ENCODE results near the gene NUCB2. TPM values are rescaled to one million over a fixed set of nuclear protein-coding genes. Genes with fewer than 3 reads are reported as not detected.
"Not testable (repeated sequence)": the region's sequence is repeated elsewhere in the genome, so short reads cannot be mapped to it uniquely, and the experiment has no call there.

NUCB2 gene
- total RNA-seq, 1 experiment from 2014 or later, result 44.5 TPM

DNA sequence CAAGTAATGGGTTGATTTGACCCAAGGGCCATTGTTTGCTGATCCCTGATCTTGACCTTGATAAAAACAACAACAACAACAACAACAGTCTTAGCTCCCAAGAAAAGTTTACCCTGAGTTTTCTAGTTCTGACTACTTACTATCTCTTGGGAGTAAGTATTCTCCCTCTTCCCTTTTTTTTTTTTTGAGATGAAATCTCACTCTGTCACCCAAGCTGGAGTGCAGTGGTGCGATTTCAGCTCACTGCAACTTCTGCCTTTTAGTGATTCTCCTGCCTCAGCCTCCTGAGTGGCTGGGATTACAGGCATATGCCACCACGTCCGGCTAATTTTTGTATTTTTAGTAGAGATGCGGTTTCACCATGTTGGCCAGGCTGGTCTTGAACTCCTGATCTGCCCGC lies 8.0 kb upstream of the NUCB2 start:
- not testable (repeated sequence) for DNase-seq (ENCODE audit: low read depth)

DNA sequence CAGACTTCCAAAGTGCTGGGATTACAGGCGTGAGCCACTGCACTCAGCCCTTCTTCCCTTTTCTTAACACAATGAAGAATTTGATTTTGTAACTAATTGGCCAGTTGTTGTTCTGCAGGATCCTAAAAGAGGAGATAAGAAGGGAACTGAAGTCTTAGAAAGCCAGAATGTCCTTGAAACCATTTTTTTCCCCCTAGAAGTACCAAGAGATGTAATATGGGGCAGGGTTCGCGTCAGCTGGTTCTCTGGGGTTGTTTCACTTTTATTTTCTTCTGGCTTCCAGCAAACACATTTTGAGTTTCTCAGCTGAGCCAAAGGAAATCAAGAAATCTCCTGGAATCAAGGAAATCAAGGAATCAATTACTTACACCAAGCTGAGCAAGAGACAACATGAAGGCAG lies 7.6 kb upstream of the NUCB2 start:
- DNase-seq (ENCODE audit: low read depth), result no peak

DNA sequence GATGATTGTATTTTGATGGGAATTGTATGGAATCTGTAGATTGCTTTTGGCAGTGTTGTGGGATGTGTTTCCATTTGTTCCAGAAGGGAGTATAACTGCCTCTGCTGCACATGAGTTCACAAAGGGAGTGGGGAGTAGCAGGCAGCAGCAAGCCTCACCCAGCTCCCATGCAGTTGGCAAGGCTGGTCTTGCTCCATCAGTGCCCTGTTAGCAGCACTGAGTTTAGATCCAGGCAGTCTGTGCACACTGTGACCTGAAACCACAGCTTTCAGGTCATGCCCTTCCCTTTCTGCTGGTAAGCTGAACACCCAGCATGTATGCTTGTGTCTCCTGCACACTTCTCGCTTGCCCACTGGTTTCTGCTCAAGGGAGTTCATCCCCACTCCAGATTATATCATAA lies 3.7 kb upstream of the NUCB2 start:
- DNase-seq (ENCODE audit: low read depth), result no peak

DNA sequence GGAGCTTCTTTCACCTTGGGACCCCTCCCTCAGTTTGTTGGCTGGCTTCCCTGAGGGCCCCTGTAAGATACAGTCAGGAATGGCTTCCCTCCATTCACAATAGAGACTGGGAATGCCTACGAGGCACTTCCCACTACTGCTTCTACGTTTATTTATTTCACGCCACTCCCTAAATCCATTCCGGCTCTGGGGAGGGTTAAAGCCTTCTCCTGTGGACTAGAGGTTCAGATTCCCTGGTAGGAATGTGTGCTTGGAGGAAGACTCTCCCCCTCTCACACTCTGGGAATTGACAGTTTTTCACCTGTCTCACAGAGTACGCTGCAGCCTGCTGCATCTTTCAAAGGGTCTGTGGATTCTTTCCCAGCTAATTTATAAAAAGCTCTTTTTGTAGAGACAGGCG lies 3.3 kb upstream of the NUCB2 start:
- DNase-seq (ENCODE audit: low read depth), result no peak

DNA sequence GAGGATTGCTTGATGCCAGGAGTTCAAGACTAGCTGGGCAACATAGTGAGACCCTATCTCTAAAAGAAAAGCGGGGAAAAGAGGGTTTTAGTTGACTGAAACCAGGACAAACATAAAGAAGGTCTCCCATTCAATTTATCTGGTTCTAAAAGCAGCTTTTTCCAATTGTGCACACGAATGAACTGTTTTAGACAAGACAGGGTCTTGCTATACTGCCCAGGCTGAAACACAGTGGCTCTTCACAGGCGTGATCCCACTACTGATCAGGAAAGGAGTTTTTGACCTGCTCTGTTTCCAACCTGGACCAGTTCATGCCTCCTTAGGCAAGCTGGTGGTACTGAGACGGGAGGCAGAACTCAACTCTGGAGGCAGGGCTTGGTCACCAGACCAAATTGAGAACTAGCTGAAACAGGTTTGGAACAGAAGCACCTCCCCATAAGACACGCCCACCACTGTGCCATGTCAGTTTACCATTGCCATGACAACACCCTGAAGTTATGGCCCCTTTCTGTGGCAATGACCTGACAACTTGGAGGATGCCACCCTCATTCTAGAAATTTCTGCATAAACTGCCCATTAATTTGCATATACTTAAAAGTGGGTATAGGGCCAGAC lies 2.8 kb upstream of the NUCB2 start:
- DNase-seq (ENCODE audit: low read depth), result no peak

DNA sequence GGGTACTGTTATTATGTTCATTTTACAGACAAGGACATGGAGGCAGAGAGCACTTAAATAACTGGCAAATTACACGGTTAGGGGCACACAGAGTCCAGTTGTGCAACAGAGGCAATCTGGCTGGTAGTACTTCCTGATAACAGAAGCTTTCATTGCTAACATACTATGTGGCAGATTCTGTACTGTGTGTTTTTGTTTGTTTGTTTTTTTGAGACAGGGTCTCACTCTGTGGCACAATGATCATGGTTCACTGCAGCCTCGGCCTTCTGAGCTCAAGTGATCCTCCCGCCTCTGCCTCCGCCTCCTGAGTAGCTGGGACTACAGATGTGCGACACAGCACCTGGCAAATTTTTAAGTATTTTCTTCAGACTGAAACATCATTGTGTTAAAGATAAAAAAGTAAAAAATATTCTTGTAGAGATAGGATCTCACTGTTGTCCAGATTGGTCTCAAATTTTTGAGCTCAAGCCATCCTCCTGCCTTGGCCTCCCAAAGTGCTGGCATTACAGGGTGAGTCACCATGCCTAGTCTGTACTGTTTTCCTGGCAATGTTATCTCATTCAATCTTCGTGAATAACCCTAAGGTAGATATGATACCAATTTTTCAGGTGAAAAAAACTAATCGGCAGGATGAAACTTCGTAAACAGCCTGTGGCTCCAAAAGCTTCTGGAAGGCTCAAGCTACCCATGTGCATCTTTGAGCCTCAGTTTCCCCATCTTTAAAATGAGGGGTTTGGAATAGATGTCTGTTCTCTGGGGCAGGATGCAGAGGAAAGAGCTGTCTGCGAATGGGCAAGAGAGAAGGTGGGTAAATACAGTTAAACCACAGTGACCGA lies 921 bp upstream of the NUCB2 start:
- DNase-seq (ENCODE audit: low read depth), result no peak

DNA sequence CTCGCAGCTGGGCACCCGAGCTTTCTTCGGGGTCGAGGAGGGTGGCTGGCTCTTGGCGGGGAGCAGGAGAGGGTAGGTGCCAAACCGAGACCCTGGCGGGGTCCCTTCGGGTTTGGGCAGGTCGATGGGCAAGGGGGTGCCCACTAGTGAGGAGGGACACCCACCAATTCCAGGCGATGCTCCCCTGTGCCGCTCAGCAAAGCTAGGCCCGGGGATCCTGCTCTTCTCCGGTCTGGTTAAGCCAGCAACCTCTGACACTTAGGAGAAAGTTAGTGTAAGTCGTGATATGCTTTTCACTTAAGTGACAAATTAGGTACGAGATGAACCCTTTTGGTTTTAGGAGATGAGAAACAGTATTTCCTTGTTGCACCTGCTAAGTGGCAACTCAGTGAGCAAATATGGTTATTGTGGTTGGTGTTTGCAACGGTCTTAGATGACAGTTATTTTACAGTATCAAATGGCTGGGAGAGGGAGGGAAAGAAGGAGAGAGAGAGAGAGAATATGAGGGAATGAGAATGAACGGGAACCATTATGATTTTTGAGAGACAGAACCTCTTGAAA lies 565 bp downstream of the NUCB2 start:
- peak; percentile 36 for DNase-seq (ENCODE audit: low read depth)

DNA sequence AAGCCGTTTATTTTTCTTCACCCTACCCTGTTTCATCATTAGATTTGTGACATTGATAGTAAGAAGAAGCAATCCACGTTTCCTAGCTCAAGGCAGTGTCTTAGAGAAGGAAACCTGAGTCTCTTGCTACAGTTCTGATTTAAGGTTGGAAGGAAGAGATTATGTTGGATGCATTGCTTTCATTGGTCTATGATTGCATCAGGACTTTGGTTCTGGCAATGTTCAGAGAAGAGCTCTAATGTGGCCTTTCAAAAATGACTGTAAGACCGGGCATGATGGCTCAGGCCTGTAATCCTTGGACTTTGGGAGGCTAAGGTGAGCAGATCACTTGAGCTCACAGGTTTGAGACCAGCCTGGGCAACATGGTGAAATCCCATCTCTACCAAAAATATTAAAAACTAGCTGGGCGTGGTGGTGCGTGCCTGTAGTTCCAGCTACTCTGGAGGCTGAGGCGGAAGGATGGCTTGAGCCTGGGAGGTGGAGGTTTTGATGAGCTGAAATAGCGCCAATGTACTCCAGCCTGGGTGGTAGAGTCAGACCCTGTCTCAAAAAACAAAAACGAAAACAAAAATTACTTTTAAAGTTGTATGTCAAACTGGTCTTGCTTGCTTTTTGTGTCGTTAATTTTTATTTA lies 4.1 kb downstream of the NUCB2 start:
- no peak for DNase-seq (ENCODE audit: low read depth)

DNA sequence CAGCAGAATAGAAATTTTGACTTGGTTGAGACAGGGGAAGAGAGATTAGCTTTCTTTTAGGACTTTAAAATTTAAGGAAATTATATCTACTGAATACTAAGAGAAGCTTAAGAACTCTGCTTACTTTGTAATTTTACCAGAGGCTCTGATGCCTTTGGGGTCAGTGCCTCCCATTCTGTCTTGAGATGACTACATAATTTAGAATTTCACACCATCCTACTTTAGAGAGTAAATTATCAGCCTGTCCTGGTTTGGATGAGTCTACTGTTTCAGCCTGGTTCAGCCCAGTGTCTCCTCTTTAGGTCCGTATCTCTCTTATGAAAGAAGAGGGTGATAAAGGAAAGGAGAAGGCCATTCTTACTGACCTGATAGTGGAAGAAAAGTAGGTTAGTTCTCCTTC lies 9.8 kb downstream of the NUCB2 start:
- DNase-seq (ENCODE audit: low read depth), result no peak

DNA sequence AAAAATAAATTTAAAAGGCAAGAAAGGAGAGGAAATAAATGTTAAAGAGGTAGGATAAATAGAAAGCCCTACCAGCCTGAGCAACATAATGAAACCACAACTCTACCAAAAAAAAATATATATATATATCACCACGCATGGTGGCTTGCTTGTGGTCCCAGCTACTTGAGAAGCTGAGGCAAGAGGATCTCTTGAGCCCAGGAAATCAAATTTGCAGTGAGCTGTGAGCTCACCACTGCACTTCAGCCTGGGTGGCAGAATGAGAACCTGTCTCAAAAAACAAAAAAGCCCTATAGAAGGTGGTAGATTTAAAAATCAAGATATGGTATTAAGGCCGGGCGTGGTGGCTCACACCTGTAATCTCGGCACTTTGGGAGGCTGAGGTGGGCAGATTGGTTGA lies 10.5 kb downstream of the NUCB2 start:
- DNase-seq (ENCODE audit: low read depth), result no peak

DNA sequence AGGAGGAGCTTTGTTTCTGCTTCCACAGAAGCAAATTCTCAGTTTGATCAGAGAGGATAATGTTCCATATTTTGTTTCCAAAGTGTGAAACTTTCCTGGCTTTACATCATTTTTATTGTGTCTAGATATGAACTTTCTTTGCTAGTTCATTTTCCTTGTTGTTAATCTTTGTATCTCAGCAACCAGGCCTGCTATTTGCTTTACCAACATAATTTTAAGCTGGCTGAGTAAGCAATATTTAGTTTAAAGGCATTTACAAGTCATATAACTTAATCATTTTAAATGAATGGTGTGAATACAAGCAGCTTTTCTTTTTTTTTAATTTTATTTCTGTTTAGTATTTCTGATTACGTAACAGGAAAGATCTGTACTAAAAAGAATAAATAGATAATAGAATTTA lies 15.2 kb downstream of the NUCB2 start:
- DNase-seq (ENCODE audit: low read depth), result no peak

DNA sequence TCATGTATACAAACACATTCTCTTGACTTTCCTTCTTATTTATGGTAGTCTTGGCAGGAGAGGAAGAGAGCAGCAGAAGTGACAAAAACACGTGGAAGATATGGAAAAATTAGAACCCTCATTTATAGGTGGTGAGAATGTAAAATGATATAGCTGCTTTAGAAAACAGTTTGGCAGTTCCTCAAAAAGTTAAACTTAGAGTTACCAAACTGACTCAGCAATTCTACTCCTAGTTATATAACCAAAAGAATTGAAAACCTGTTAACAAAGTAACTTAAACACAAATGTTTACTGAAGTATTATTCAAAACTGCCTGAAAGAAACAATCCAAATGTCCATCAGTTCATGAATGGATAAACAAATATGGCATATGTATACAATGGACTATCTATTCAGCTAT lies 16.8 kb downstream of the NUCB2 start:
- no peak for DNase-seq (ENCODE audit: low read depth)

DNA sequence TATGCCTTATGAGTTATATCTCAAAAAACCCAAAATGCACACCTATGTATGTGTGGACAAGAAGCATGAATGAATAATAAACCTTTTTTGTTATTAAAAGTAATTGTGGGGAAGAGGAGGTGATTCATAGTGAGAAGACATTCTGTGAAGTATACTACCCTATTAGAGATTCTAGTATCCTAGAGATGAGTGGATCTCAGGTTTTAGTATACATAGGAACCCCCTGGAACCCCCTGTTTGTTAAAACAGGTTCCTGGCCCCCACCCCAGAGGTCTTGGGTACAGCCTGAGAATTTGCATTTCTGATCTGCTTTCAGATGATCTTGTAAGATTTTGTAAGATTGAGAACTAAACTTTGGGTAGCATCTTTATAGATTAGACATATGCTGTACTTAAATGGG lies 17.5 kb downstream of the NUCB2 start:
- DNase-seq (ENCODE audit: low read depth), result no peak

DNA sequence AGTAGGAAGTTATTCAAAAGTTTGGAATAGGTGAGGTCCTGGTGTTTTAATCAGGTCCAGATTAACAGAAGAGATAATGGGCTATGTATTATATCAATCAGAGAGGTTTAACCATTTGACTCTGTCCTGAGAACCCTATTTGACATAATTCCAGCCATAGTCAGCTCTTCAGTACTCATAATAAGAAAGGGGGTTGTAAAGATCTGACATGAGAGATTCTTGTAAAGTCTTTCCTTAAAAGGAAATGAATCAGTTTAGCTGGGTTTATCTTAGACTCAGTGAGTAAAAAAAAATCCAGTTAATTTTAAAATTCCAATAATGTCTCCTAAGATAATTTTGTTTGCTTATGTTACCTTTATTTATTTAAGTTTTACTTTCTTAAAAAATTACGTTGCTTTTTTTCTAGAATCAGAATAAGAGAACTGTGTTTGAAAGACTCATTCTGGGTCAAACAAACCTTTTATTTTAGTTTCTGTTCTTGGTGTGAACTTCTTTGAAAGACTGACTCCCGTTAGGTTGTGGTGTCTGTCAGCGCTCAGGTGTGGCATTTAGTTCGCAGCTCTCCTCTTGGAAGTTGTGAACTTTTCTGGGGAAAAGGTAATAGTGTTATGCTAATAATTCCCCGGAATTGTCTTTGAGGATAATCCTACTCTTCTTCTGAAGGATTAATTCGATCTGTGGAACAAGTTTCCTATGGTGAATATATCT lies 20.5 kb downstream of the NUCB2 start:
- no peak for DNase-seq (ENCODE audit: low read depth)

DNA sequence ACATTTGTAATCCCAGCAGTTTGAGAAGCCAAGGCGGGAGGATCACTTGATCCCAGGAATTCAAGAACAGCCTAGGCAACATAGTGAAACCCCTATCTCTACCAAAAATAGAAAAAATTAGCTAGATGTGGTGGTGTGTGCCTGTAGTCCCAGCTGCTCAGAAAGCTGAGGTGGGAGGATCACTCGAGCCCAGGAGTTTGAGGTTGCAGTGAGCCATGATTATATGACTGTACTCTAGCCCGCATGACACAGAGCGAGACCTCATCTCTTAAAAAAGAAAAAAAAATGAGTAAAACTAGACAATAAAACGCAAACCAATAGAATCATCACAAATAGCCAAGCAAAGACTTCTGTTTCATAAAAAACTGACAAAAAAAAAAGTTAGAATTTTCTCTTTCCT lies 21.8 kb downstream of the NUCB2 start:
- DNase-seq (ENCODE audit: low read depth), result no peak

DNA sequence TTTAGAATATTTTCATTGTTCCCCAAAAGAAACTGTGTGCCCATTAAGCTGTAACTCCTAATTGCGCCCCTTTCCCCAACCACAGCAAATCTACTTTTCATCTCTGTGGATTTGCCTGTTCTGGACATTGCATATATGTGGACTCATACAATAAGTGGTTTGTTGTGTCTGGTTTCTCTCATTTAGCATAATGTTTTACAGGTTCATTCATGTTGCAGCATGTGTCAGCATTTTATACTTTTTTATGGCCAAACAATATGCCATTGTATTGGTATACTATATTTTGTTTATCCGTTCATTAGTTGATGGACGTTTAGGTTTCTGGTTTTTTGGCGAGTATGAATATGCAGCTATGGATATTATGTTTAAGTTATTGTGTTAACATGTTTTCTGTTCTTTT lies 23.8 kb downstream of the NUCB2 start:
- no peak for DNase-seq (ENCODE audit: low read depth)

DNA sequence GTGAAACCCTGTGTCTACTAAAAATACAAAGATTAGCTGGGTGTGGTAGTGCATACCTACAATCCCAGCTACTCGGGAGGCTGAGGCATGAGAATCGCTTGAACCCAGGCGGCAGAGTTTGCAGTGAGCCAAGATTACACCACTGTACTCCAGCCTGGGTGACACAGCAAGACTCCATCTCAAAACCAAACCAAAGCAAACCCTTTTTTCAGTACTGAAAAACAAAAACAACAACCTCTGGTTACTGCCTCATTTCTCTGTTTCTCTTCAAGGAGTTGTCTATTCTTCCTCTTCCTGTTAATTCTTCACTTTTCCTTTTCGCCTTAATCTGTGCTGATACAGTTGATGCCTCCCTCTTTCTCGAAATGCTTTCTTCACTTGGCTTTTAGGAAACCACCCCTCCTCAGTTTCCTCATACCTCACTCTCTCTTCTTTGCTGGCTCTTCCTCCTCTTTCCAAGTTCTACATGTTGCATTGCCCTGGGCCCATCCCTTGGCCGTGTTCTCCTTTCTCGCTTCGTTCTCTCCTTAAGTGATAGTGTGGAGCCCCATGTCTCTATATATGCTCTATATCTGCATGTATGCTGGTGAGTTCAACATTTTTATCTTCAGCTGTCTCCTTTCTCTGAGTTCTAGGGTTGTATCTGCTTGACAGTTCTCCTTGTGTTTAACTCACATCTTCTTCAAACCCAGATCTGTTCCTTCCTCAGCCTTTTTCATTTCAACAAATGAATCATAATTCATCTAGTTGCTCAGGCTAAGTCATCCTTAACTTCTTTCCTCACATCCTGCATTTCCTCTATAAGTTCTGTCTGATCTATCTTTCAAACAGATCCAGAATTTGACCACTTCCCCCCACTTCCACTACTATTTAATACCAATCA lies 37.1 kb downstream of the NUCB2 start:
- no peak for DNase-seq (ENCODE audit: low read depth)

DNA sequence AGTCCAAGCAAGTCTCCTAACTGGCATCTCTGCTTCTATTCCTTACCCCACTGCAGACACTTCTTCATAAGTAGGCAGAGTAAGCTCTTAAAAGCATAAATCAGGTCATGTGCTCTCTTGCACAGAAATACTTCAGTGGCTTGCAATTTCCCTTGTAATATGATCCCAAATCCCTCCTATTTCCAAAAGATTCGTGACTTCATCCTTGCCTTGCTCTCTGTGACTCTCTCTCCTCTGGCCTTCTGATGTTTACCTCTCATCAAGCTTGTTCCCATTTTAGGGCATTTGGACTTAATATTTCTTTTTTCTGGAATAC lies 37.7 kb downstream of the NUCB2 start:
- peak; percentile 25 for DNase-seq (ENCODE audit: low read depth)

DNA sequence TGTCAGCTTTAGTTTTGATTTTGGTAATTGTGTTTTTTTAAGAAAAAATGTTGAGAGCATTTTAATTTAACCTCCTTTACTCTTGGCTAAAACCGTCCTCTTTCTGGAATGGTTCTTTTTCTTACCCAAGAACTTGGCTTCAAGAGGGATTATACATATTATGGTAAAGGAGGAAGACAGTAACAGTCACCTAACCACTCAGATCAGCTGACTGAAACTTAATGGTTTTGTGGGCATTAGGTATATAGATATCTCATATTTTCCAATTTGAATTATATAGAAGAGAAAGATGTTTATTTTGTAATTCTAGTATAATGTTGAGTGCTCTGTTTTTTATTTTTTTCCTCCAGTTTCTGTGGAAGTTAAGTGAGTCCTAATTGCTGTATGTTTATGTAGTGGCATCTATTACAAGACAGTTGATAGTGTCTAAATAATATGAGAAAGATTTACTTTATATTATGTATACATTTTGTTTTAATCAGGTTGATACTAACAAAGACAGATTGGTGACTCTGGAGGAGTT lies 38.4 kb downstream of the NUCB2 start:
- no peak for DNase-seq (ENCODE audit: low read depth)

DNA sequence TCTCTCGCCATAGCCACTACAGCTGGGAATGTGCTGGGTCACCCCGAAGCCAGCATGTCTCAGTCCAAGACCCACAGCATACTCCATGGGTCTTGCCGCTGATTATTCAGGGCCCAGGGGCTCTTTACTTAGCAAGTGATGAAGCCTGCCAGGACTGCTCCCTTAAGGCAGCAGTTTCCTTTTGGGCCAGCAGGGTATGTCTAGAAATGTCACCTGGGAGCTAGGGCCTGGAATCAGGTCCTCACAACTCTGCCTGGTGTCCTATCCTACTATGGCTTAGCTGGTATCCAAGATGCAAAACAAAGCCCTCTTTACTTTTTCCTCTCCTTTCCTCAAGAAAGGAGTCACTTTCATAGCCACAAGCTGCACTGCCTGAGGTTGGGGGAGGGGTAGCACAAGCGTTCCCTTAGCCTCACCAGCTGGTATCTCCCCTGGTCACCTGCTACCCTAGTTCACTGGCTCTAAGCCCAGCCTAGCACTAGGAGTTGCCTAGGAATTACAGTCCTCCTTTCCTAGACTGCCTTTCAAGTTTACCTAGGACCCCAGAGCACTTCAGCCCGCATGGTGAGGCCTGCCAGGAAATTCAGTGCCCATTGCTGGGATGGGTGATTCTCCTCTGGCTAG lies 52.4 kb downstream of the NUCB2 start:
- DNase-seq (ENCODE audit: low read depth), result no peak

DNA sequence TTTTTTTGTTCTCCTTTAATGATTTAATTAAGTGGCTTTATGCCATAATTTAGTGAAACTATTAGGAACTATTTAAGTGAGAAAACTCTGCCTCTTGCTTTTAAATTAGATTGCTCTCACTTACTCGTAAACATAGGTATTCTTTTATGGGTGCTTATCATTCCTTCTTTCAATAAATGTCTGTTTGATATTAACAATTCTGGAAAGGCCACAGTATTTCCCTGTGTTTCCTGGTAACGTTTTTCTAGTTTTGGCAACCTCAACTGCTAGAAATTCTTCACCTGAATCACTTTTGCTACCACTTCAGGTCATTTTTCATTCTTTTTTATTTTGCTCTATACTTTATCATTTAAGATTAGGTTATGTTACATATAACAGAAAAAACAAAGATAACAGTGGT lies 55.1 kb downstream of the NUCB2 start:
- no peak for DNase-seq (ENCODE audit: low read depth)
